Fibroblast of mammary gland (primary cell): ENCODE measurements around the gene ENTPD2.

Experiments
- DNase-seq: peaks from one replicate; pipeline ENCODE4 v3.0.0-alpha.2; 2010; ENCODE audit warnings: low read depth
- H3K4me3 ChIP-seq: 2 replicates; pipeline ENCODE4 v1.5.1; 2011; ENCODE audit warnings: low read depth, mild to moderate bottlenecking, low read length, moderate library complexity; ENCODE audit not compliant: control insufficient read depth
- TF ChIP-seq, protein P1 (sequence below): conservative IDR thresholded peaks from 2 replicates; pipeline ENCODE4 v1.5.1; 2011; ENCODE audit warnings: low read depth, low read length, inconsistent platforms; ENCODE audit not compliant: control insufficient read depth, insufficient read depth

Gene ENTPD2

DNA sequence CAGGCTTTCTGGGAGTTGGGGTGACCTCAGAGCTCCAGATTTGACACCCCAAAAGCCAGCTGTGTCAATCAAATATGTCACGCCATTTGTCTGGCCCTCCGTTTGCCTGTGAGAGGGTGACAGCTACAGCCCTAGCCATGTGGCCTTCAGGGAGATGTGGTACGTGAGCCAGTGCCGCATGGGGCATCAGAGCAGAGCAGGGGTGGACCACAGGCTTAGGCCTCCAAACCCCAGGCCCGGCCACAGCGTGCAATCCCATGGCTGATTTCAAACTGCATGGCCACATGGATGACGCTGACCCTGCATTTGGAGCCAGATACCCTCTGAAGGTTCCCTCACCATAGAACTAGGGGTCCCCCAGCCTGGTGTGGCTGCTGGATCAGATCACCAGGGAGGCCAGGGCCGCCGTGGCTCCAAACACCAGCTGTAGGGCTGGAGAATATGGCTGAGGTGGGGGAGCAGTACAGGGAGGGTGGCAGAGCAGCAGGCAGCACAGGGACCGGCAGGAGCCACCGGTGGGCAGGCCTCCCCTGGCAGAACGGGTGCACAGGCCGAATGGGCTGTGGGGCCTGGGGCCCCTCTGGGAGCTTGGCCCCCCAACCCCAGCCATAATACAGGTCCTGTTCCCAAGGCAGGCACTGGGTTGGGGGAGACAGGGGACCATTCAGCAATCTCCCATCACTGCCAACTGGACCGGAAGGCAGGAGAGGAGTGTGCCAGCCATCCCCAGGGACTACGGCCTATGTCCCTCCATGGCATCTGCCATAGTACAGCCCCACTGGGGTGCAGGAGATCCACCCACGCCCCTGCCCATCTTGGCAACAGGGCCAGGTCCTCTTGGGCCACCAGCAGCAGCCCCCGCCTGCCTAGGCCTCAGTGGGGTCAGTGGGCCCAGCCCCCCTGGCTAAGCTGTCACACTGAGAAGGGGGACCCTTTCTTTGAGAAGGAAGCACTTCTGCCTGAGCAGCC is 15.0 kb upstream of the ENTPD2 start:
- TF ChIP-seq, protein P1, sequence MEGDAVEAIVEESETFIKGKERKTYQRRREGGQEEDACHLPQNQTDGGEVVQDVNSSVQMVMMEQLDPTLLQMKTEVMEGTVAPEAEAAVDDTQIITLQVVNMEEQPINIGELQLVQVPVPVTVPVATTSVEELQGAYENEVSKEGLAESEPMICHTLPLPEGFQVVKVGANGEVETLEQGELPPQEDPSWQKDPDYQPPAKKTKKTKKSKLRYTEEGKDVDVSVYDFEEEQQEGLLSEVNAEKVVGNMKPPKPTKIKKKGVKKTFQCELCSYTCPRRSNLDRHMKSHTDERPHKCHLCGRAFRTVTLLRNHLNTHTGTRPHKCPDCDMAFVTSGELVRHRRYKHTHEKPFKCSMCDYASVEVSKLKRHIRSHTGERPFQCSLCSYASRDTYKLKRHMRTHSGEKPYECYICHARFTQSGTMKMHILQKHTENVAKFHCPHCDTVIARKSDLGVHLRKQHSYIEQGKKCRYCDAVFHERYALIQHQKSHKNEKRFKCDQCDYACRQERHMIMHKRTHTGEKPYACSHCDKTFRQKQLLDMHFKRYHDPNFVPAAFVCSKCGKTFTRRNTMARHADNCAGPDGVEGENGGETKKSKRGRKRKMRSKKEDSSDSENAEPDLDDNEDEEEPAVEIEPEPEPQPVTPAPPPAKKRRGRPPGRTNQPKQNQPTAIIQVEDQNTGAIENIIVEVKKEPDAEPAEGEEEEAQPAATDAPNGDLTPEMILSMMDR: no peak
- H3K4me3 ChIP-seq: peak overlapping the region; percentile 41

DNA sequence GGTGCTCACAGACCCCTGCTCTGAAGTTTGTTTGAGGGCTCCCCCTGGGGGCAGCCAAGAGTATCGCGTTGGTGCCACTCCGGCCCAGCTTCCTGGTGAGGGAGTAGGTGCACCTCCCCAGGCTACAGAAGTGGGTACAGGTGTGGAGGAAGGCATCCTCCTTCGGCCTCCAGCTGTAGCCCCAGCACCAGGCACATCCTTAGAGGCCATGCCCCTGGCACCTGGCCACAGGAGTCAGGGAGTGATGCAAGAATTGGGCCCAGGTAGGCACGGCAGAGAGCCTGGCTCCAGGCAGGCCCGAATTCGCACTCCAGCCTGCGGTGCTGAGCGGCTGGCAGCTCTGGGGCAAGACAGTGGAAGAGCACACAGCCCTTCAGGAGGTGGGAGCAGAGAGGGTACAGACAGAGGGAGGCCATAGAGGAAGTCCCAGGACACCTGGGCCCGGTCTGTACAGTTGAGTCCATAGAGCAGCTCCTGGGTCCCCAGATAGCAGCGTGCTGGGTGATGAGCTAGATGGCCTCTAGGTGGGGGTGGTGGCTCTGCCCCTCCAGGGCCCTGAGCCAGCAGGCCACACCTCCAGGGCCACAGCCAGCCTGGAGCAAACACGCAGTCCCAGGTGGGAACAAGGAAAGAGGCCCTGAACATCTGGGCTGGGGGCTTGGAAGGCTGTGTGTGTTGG is 14.1 kb upstream of the ENTPD2 start:
- no peak overlapping the region for H3K4me3 ChIP-seq
- TF ChIP-seq, protein P1: peak; percentile 77
- peak; percentile 77 for DNase-seq

More for the DNA sequence above, 15.0 kb upstream of the ENTPD2 start:
- DNase-seq: no peak

DNA sequence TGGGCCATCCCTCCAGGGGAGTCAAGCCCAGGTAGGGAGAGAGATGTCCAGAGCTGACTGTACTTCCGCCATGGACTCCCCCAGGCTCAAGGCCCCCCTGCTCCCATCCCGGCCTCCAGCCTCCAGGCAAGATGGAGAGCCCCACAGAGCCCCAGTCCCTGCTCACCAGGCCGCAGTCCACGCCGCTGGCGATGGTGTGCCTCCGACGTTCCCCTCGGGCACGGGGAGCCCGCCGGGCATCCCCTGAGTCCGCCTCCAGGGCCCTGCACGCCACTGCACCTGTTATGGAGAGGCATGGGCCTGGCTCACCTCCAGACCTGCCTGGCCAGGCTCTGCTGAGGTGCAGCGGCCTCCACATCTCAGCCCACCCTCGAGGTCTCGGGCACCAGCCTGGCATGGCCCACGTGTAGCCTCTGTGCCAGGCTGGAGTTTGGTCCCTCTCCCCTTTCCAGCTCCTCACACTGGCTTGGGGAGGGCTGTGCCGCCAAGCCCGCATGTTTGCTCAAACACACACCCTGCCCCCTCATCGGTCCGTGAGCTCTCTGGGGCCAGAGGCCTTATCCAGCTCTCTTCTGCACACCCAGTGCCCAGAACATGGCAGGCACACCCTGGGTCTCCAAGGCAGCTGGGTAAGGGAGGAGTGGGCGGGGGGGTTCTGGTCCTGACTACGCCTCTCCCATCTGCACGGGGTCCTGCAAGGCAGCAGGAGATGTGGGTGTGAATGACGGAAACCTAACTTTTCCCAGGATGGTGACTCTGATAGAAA is 12.4 kb upstream of the ENTPD2 start:
- no peak for DNase-seq
- no peak overlapping the region for H3K4me3 ChIP-seq

DNA sequence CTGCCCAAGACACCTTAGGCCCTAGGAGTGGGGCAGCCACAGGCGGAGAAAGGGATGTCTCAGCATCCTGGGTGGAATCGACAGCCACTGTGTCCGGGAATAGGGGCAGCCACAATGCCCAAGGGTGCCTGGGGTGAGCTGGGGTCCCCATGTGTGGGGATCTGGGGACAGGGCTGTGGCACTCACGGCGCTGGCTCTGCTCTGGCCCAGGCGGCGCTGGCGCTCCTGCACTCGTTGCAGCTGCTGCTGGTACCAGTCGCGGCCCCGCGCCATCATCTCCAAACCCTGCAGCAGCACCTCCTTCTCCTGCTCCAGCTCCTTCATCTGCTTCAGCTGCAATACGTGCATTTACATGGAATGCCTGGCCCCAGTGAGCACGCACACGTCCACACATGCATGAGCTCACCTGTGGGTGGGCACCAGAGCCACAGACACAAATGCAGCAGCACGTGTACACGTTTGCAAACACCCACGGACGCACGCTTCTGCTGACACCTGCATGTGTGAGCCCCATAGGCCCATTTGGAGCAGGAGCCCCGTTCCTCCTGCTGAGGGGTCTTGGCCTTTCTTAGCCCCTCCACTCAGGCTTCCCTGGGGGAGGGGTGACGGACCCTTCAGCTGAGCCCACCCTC is 11.6 kb upstream of the ENTPD2 start:
- TF ChIP-seq, protein P1: no peak
- DNase-seq: no peak
- H3K4me3 ChIP-seq: no peak overlapping the region

More for the DNA sequence above, 12.4 kb upstream of the ENTPD2 start:
- TF ChIP-seq, protein P1: no peak

DNA sequence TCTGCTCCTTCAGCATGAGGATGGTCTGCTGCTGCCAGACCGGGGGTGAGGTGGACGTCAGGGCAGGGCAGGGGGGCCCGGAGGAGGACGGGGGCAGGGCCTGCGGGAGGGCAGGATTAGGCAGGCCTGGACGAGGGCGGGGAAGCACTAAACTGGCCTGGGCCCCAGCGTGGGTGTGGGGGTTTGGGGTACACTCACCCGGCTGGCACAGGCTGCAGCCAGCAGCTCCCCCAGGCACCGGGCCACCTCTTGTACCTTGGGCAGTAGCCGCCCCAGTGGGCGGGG is 11.0 kb upstream of the ENTPD2 start:
- H3K4me3 ChIP-seq: no peak overlapping the region
- DNase-seq: no peak
- TF ChIP-seq, protein P1: no peak
